Muscle of arm (tissue), 12 donors: ENCODE measurements around the gene SLC35A3. TPM values are rescaled to one million over a fixed set of nuclear protein-coding genes. Genes with fewer than 3 reads are reported as not detected.
"Not testable (repeated sequence)": the region's sequence is repeated elsewhere in the genome, so short reads cannot be mapped to it uniquely, and the experiment has no call there.

Experiments
- DNase-seq: peaks from one replicate; pipeline ENCODE4 v3.0.0-alpha.2; 2013
- polyA plus RNA-seq, 12 donors: library from polyadenylated mRNA; unstranded; fragments of 120-200 nt; gene quantifications; one replicate each; pipeline ENCODE4 v1.2.1, GENCODE V29; 2013; ENCODE audit not compliant: insufficient read length in 12 of 12

Gene SLC35A3
- polyA plus RNA-seq, 12 donors = 11.6 to 59.6 (median 17.5) TPM; not detected in 1

DNA sequence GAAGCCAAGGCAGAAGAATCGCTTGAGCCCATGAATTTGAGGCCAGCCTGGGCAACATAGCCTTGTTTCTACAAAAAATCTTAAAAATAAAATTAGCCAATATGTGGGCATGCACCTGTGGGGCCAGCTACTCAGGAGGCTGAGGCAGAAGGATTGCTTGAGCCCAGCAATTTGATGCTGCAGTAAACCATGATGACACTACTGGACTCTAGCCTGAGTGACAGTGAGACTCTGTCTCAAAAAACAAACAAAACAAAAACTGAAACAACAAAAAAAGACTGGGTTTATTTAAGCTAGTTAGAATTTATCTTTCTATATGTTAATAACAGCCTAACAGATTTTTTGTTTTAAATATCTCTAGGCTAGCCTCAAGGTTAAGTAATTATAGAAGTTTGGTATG lies 57.4 kb downstream of the SLC35A3 start:
- DNase-seq = no peak

DNA sequence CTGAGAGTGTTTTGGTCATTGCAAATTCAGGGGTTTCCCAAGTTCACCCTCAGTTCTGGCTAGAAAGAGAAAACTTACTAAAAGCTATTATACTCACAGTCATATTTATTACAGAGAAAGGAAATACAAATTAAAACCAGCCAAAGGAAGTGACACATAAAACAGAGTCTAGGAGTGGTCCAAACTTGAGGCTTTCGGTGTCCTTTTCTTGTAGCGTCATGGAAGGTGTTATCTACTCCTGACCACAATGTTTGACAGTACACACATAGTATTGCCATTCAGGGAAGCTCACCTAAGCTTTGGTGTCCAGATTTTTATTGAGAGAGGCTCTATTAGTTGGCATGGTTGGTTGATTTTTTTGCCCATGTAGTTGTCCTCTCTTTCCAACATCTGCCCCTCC lies 59.0 kb downstream of the SLC35A3 start:
- DNase-seq = no peak

DNA sequence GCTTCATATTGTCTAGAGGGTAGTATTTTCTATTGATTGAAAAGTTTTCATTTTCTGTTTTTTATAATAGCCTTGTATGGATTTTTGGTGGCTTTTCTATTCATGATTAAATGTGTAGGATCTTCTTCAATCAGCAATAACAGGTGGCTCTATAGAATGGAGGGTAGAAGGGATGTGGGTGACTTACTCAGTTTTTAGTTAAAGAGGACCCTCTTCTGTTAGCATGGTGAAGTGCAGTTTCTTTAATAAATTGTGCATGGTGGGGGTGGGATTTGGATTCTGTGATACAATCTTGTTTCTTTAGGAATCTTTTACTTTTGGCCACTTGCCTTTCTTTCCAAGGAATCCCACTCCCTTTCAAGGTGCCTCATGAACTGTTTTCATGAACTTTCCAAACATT lies 64.7 kb downstream of the SLC35A3 start:
- DNase-seq = peak; percentile 30

DNA sequence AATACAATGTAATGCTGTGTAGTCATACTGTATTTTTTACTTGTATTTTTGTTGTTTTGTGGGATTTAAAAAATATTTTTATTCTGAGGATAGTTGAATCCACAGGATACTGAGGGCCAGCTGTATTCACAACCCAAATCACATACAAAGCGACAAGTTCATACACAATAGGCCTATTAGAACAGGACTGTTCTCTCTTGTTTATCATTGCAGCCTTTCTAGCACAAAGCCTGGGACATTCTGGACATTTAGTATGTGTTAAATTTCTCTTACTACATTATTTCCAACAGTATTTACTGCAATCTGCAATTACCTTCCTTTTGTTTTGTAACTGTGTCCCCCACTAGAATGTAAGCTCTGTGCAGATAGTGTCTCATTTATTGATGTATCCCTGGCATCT lies 65.4 kb downstream of the SLC35A3 start:
- DNase-seq = no peak

DNA sequence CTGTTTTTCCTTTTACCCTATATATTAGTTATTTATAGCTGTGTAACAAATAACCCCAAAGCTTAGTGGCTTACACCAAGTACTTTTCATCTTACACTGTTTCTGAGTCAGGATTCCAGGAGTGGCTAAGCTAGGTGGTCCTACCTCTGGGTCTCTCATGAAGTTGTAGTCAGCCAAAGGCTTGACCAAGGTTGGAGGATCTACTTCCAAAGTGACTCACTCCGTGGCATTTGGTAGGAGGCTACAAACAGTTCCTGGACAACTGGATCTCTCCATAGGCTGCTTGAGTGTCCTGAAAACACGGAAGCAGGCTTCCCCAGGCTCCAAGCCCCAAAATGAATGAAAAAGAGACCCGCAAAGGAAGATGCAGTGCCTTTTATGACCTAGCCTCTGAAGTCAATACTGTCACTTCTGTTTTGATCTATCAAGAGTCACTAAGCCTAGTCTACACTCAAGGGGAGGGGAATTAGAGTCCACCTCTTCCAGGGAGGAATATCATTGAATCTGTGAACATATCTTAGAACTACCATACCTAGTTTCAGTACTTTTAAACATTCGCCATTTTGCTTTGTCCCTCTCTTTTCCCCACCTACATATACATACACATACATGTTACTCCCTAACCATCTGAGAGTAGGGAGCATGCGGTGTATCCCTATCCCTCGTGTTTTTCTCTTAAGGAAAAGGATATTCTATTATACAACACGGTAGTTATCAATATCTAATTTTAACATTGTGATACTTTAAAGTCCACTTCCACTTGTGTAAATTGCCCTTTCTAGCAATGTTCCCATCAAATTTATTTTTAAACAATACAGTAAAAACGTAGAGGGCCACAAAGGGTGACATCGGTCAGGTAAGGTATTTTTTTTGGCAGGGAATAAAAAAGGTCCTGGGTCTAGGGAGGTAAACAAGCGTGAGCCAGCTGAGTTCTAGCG lies 67.2 kb downstream of the SLC35A3 start:
- peak; percentile 15 for DNase-seq

DNA sequence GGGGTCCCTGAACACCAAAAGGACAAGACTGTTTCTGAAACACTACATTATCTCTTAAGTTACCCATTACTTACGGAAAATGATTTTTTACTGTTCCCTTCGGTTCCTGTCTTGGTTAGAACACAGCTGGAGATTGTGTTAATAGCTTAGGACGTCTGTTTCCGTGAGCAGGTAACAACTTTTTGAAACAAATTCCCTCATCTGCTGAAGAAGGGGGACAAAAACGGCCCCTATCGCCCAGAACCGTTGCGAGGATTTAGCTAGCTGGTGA lies 67.8 kb downstream of the SLC35A3 start:
- no peak for DNase-seq

DNA sequence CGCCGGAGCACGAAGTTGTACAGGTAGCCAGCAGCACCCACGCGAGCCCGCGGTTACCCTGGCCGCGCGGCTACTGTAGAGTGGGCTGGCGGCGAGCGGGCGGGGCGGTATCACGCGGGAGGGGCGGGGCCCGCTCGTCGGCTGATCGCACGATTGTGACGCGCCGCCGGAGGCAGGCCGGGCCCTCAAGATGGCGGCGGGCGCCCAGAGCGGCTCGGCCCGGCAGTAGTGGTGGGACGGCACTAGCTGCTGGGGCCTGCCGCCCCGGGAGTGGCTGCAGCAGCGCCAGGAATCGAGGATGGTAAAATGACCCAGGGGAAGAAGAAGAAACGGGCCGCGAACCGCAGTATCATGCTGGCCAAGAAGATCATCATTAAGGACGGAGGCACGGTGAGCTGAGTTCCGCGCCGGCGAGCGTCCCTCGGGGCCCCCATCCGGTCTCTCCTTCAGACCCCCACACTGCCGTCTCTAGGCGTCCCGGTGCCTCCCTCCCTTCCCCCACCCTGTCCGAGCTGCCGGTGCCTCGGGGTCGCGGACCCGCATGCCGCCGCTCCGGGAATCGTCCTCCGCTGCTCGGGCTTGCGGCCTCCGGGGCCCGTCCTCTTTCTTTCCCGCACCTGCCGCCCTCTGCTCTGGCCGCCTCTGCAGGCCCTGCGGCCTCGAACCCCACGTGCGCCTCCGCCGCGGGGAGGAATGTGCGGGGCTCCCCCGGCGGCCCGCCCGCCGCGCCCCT lies 68.3 kb downstream of the SLC35A3 start:
- peak; percentile 90 for DNase-seq

DNA sequence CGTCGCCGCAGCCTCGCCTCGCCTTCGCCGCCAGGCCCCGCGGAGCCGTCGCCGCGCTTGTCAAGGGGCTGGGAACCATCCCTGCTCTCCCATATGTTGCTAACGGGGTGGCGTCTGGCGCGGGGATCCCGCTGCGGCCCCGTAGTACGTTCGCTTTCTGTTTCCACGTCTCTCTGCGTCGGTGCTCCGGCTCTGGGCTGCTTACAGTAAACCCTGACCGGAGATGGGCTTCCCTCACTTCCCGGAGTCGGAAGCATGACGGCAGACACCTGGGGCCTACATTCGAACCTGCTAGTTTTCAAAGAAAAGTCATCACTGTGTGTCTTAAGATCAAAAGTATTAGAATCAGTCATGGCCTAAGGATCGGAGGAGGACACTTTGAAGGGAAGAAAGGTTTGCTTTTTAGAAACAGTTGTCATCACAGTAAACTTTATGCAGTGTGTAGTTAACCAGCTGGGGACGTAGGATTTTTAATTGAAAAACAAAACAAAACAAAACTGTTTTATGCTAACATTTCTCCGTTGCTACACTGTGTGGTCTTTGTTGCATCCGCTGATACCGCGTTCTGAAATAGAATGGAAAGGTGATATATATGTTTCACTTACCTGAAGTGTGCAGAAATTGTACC lies 69.0 kb downstream of the SLC35A3 start:
- DNase-seq = peak; percentile 79

DNA sequence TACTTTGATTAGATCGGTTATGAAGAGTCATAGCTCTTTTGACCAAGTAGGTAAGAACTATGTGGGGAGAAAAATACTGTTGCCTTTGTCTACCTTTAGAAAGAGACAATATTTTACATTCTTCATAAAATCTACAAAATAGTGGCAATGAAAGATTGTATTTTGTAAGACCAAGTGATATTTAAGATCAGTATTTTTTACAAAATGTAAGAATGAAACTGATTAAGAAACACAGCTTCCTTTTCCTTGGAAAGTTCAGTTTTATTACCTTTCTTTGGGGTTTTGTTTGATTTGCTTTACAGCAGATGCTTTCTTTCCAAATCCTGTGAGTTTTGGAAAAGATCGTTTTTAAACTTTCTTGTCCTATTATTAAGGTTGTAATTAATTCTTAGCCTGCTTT lies 69.8 kb downstream of the SLC35A3 start:
- no peak for DNase-seq

DNA sequence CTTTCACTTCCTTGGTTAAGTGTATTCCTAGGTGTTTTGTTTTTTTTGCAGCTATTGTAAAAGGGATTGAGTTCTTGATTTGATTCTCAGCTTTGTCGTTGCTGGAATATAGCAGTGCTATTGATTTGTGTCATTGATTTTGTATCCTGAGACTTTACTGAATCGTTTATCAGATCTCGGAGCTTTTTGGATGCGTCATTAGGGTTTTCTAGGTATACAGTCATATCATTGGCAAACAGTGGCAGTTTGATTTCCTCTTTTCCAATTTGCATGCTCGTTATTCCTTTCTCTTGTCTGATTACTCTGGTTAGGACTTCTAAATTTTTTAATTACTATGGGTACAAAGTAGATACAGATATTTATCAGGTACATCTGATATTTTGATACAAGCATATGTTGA lies 75.4 kb downstream of the SLC35A3 start:
- DNase-seq = no peak

DNA sequence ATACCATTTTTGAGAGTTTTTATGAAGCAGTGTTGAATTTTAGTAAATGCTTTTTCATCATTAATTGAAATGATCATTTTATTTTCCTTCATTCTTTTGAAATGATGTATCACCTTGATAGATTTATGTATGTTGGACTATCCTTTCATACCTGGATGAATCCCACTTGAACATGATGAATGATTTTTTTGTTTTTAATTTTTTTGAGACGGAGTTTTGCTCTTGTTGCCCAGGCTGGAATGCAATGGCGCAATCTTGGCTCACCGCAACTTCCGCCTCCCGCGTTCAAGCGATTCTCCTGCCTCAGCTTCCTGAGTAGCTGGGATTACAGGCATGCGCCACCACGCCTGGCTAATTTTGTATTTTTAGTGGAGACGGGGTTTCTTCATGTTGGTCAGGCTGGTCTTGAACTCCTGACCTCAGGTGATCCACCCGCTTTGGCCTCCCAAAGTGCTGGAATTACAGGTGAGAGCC lies 77.5 kb downstream of the SLC35A3 start:
- not testable (repeated sequence) for DNase-seq

DNA sequence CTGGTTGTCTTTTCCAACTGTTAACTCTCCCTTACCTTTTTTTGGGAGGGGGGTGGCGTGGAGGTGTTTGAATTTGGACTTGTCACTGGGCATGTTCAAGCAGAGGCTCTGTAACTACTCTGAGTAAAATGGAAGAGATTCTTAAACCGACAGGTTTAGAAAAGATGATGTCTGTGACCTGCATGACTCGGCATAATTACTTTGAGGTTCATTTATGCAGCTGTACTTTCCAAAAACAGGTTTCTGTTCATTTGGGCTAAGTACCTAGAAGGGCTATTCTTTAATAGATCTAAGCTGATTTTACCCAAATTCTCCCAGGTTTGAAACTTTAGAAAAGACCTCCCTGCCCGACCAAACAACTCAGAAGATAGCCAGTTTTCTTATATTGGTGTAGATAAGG lies 80.3 kb downstream of the SLC35A3 start:
- DNase-seq = no peak

DNA sequence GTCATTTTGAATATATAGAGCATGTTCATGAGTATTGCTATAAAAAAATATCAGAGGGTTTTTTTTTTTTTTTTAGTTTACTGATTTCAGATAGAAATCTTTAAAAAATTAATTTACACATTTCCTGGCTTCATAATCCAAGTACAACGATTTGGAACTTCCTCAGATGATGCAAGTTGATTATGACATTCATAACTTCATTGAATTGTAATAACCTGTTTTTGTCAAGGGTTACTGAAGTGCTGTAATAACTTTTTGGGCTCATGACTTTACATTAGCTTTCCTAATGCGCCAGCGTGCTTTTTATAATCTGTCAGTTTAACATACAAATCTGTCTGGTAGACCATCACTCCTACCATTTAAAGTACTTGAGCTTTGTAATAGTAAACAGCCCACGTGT lies 81.6 kb downstream of the SLC35A3 start:
- no peak for DNase-seq

DNA sequence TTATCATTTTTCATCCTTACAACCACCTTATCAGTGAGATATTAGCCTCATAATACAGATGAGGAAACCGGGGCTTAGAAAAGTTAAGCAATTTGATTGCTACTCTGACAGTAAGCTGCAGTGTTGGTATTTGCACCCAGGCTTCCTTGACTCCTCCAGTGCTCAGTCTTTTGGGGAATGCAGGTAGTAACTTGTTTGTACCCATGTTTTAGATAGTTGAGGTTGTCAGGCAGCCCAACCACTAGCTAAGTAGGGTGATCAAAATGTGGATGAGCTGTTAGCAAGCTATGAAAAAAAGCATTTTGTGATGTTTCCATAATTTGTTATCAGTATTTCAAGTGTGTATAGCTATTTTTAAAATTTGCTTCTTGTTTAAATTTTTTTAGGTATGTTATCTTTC lies 82.1 kb downstream of the SLC35A3 start:
- DNase-seq = no peak

DNA sequence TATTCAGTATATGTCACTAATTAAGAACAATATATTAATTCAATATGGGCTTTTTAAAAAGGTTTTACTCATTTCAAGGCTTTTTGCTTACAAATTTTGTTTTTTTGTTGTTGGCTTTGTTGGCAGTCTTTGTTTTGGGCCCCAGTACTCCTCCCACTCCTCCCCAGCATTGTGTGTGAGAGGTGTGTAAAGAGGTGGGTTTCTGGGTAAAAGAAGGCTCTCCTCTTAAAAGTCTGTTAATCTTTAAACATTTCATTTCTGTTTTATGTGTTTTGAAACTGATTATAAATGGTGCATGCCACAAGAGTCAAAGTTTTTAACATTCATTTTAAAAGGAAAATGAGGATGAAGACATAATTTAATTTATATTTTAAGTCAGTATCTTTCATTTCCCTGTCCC lies 83.3 kb downstream of the SLC35A3 start:
- DNase-seq = no peak

DNA sequence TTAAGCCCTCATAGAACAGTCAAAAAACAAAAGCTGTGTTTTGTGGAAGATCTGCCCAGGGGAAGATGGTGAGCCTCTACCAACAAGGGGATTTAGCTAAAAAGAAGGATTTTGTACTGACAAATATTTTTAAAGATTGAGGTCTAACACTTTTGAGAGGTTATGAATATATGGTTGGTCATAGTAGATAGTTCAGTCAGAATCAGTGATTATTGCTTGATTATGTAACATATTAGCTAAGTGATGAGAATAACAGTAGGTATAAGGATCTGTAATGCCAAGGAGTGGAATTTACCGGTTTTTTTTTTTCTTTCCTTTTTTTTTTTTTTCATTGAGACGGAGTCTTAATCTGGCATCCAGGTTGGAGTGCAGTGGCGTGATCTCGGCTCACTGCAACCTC lies 83.9 kb downstream of the SLC35A3 start:
- DNase-seq = no peak

DNA sequence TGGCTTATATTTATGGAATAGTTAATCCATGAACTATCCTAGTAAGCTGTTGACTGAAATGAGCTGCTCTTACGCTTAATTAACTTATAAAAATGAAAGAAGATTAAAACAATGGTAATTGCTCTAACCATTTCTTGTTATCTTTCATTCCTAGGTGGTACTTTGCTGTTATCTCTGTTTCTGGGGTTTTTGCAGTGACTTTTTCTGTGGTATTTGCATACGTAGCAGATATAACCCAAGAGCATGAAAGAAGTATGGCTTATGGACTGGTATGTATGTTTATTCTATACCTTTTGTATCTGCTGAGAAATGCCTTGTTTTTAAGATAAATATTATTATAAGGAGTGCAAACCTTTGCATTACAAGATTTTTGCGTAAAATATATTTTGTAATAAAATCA lies 91.9 kb downstream of the SLC35A3 start:
- no peak for DNase-seq

DNA sequence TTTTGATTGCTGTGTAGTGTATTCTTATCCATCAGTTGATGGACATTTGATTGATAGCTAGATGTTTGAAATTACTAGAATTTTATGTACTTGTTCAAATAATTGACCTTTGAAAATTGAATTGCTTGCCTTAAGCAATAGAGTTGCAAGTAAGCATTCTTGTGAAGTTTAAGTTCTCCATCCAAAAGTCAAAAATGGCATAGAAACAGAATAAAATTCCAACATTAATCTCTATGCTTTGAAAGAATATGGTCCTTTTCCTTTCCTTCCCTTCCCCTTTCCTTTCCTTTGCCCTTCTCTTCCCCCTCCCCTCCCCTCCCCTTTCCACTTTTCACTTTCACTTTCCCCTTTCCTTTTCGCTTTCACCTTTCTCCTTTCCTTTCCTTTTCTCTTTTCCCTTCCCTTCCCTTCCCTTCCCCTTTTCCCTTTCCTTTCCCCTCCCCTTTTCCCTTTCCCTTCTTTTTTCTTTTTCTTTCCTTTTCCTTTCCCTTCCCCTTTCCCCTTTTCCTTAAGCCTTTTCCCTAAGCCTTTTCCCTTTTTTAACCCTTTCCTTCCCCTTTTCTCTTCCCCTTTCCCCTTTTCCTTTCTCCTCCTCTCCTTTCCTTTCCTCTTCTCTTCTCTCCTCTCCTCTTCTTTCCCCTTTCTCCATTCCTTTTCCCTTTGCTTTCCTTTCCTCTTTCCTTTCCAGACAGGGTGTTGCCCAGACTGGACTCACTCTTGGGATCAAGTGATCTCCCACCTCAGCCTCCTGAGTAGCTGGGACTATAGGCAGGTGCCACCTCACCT lies 95.6 kb downstream of the SLC35A3 start:
- DNase-seq = no peak

DNA sequence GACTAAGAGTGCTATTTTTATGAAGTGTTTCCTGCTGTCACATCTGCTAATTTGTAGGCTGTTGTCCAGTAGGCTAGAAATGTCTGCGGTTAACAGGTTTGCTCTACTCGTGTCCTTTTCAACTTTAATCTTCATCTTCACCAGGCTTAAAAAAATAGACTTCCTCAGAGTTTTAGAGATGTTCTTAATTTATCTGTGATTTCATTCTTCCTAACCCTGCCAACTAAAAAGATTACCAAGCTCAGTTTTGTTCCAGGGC lies 96.1 kb downstream of the SLC35A3 start:
- no peak for DNase-seq

DNA sequence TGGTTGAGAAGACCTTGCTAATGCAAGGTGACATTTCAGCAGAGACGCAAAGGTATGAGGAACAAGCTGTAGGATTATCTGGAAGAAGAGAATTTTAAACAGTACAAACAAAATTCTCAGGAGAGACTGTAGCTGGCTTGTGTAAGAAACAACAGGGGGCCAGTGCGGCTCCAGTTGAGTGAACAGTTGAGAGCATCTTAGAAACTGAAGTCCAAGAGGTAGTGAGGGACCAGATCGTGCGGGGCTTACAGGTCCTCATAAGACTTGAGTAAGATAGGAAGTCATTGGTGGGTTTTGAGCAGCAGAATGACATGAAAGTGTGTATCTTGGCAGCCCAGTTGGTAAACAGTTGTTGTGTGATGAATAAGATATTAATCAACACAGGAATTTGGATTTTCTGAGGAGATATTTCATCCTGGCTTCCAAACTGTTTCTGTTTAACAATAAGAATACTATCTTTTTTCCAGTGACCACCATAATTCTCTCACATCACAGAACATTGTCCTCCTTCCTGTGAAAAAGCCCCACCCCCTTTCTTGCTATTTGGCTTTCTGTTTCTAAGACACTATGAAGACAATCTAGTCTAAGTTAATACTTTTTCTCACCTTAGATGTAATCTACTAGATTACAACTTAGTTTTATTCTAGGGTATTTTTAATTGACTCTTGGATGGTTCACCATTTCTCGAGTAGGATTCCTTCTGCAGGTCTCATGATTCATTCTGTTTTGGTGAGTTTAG lies 100.6 kb downstream of the SLC35A3 start:
- no peak for DNase-seq

DNA sequence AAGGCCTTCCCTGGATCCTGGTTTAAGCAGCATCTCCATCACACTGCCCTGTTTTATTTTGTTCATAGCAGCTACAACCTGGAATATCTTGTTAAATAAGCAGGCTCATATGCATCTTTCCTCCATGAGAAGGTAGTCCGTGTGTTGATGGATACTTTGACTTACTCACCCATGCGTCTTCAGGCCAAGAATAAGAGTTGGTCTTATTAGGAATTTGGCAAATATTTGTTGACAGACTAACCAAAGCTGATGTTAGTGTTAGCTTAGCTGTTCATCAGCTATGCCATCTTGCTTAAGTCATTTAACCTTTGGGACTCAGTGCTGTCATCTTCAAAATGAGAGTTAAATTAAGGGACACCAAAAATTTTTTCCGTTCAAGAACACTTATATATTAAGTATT lies 103.7 kb downstream of the SLC35A3 start:
- no peak for DNase-seq
